Loucy (cell line): ENCODE data around the gene IL33.

ENCODE experiments used
- H2AFZ ChIP-seq: fragments of 200-600 bp; sonication (generic); 2 replicates; pipeline ENCODE4 v1.6.0; 2016; ENCODE audit warnings: antibody characterized with exemption, mild to moderate bottlenecking, low read length, moderate library complexity
- H3F3A ChIP-seq: fragments of 200-600 bp; 2 replicates; pipeline ENCODE4 v1.6.0; 2016; ENCODE audit warnings: antibody characterized with exemption, low read depth, mild to moderate bottlenecking
- H3K27me3 ChIP-seq: fragments of 200-600 bp; sonication (generic); 2 replicates; pipeline ENCODE4 v1.6.1; 2014; ENCODE audit warnings: low read length, mild to moderate bottlenecking; ENCODE audit not compliant: insufficient read depth, poor library complexity, severe bottlenecking
- H3K36me3 ChIP-seq: fragments of 200-600 bp; sonication (generic); 2 replicates; pipeline ENCODE4 v1.6.1; 2016; ENCODE audit warnings: low read length; ENCODE audit not compliant: insufficient read depth
- H3K4me1 ChIP-seq: fragments of 200-600 bp; sonication (generic); 2 replicates; pipeline ENCODE4 v1.5.1; 2014; ENCODE audit warnings: low read length, mild to moderate bottlenecking; ENCODE audit not compliant: insufficient read depth, poor library complexity, severe bottlenecking
- H3K4me2 ChIP-seq: fragments of 200-600 bp; sonication (generic); 2 replicates; pipeline ENCODE4 v1.6.0; 2014; ENCODE audit warnings: antibody characterized with exemption, low read length, low read depth, mild to moderate bottlenecking; ENCODE audit not compliant: poor library complexity, severe bottlenecking
- H3K4me3 ChIP-seq: fragments of 200-600 bp; sonication (generic); 2 replicates; pipeline ENCODE4 v1.5.1; 2014; ENCODE audit warnings: low read length, mild to moderate bottlenecking, mixed read lengths; ENCODE audit not compliant: poor library complexity, severe bottlenecking
- H3K79me2 ChIP-seq: fragments of 200-600 bp; sonication (generic); 2 replicates; pipeline ENCODE4 v1.6.1; 2014; ENCODE audit warnings: low read length; ENCODE audit not compliant: insufficient read depth
- H3K9ac ChIP-seq: fragments of 200-600 bp; sonication (generic); 2 replicates; pipeline ENCODE4 v1.6.0; 2014; ENCODE audit warnings: mild to moderate bottlenecking, low read depth, low read length, moderate library complexity; ENCODE audit not compliant: poor library complexity, severe bottlenecking
- H3K9me2 ChIP-seq: fragments of 200-600 bp; sonication (generic); replicated peaks from 2 replicates; pipeline ENCODE4 v1.6.1; 2016; ENCODE audit warnings: low read depth, low read length, mixed read lengths
- H3K9me3 ChIP-seq: fragments of 200-600 bp; sonication (generic); 2 replicates; pipeline ENCODE4 v1.6.1; 2014; ENCODE audit warnings: mild to moderate bottlenecking, antibody characterized with exemption, low read length, low read depth; ENCODE audit not compliant: insufficient read depth
- H4K20me1 ChIP-seq: fragments of 200-600 bp; sonication (generic); 2 replicates; pipeline ENCODE4 v1.6.0; 2014; ENCODE audit warnings: antibody characterized with exemption, low read length, mild to moderate bottlenecking; ENCODE audit not compliant: insufficient read depth, poor library complexity, severe bottlenecking
- CTCF ChIP-seq: fragments of 200-600 bp; sonication (generic); conservative IDR thresholded peaks from 2 replicates; pipeline ENCODE4 v1.5.1; 2014; ENCODE audit warnings: mild to moderate bottlenecking, antibody characterized with exemption, low read length
- EZH2phosphoT487 ChIP-seq: fragments of 200-600 bp; IDR thresholded peaks from 2 replicates; pipeline ENCODE4 v1.6.1; 2018; ENCODE audit warnings: antibody characterized with exemption, mild to moderate bottlenecking, moderate library complexity, borderline replicate concordance

Gene IL33

GRCh38 chr9:6243746-6244145 lies 28.1 kb downstream of the IL33 start:
- Histone ChIP-seq H4K20me1 (no peaks in the 10 kb centered on the region), H3K4me2 (no peak overlapping the region), H3K9me3 (no peaks in the 10 kb centered on the region), H3K9ac (no peak overlapping the region), H3K4me1 (no peaks in the 10 kb centered on the region), H3F3A (no peaks in the 10 kb centered on the region), H3K9me2 (no peaks in the 10 kb centered on the region), H3K27me3 (no peaks in the 10 kb centered on the region), H3K4me3 (no peak overlapping the region), H2AFZ (no peak overlapping the region), H3K79me2 (no peaks in the 10 kb centered on the region), H3K36me3 (no peaks in the 10 kb centered on the region)
- TF ChIP-seq EZH2phosphoT487 (no peak), CTCF (no peak)

- H3K9ac ChIP-seq = no peak overlapping the region
- H2AFZ ChIP-seq = no peak overlapping the region
- H3K9me3 ChIP-seq = no peaks in the 10 kb centered on the region
- H3K9me2 ChIP-seq = no peaks in the 10 kb centered on the region
- no peaks in the 10 kb centered on the region for H3K79me2 ChIP-seq
- H4K20me1 ChIP-seq = no peaks in the 10 kb centered on the region
- no peaks in the 10 kb centered on the region for H3K27me3 ChIP-seq
- H3K4me1 ChIP-seq = no peaks in the 10 kb centered on the region
- H3K4me2 ChIP-seq = no peak overlapping the region
- H3F3A ChIP-seq = no peaks in the 10 kb centered on the region
- no peak for TF ChIP-seq EZH2phosphoT487
- H3K36me3 ChIP-seq = no peaks in the 10 kb centered on the region
- no peak overlapping the region for H3K4me3 ChIP-seq
These were observed 31.7 kb downstream of the IL33 start for GRCh38 chr9:6247266-6247665.

DNA sequence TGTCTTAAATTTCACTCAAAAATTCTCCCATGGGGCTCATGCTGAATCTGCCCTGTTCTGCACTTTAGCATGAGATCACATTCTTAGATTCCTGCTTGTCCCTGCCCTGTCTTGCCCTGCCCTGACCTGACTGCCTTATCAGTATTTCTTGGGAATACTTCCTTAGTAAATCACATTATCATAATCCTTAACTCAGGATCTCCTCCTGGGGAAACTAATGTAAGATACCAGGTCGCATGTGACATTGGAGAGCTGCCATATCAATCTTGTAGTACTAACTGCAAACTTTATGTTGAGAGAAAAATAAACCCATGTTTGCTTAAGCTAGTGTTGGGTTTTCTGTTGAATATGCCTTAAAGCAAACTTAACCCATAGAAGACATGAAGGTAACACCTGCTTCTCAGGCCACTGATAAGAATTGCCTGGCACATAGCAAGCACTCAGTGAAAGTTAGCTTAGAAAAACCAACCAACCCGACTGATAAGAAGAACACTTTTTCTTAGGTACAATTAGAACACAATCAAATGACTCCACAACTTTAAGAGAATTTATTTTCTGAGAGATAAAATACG lies 53.3 kb downstream of the IL33 start:
- Histone ChIP-seq H3K27me3 (no peaks in the 10 kb centered on the region), H2AFZ (no peak overlapping the region), H3K4me1 (no peaks in the 10 kb centered on the region), H3K79me2 (no peaks in the 10 kb centered on the region), H3K9me2 (no peaks in the 10 kb centered on the region), H3K36me3 (no peaks in the 10 kb centered on the region), H3K9me3 (no peaks in the 10 kb centered on the region), H3K4me3 (no peak overlapping the region), H4K20me1 (no peaks in the 10 kb centered on the region), H3F3A (no peaks in the 10 kb centered on the region), H3K4me2 (no peak overlapping the region), H3K9ac (no peak overlapping the region)
- no peak for TF ChIP-seq EZH2phosphoT487
- TF ChIP-seq CTCF = no peak

DNA sequence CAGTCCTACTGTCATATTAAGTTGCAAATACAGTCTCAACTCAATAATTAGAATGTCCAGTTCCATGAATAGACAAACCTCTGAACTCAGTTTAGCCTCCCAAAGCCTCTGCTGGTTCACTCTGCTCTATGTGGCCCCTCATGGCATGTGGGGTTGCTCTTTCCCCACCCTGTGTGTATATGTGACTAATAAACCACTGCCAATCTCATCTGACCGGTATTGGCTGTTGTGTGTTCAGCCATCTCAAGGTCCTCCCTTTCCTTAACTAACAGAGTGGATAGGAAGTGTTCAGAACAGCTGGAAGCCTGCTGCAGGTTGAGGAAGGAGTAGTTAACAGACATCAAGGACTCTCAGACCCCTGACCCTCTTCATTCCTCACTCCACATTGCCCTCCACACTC lies 55.3 kb downstream of the IL33 start:
- H3K27me3 ChIP-seq = no peaks in the 10 kb centered on the region

More for the DNA sequence above, 55.3 kb downstream of the IL33 start:
- Histone ChIP-seq H3K79me2 (no peaks in the 10 kb centered on the region), H4K20me1 (no peaks in the 10 kb centered on the region), H3K9me2 (no peaks in the 10 kb centered on the region), H3K9ac (no peak overlapping the region), H3F3A (no peaks in the 10 kb centered on the region), H3K36me3 (no peaks in the 10 kb centered on the region), H3K4me1 (no peaks in the 10 kb centered on the region), H3K4me2 (no peak overlapping the region), H3K9me3 (0 out of 2 replicates have a peak, but pooled peaks cover 3% of the 10 kb centered on the region), H3K4me3 (no peak overlapping the region), H2AFZ (no peak overlapping the region)
- TF ChIP-seq CTCF = no peak
- TF ChIP-seq EZH2phosphoT487 = no peak
